ENCODE measurements around the gene COL6A3. TPM values are rescaled to one million over a fixed set of nuclear protein-coding genes. Genes with fewer than 3 reads are reported as not detected.

Gene COL6A3
- total RNA-seq, 1 experiment from 2014 or later = 0.86 TPM

- TF ChIP-seq EZH2 (IDR thresholded peaks at IDR 0.05; ENCODE audit: borderline replicate concordance, low read depth, low read length, poor library complexity, severe bottlenecking) (no peak), CTCF (conservative IDR thresholded peaks at IDR 0.05; ENCODE audit: low read depth, low read length) (no peak)
- Histone ChIP-seq H3K27ac (ENCODE audit: low read depth, low read length, poor library complexity, severe bottlenecking) (no peak overlapping the region), H3K4me1 (ENCODE audit: insufficient read depth, low read length, poor library complexity, severe bottlenecking) (peaks cover 35% of the 10 kb centered on the region), H3K36me3 (ENCODE audit: insufficient read depth, low read length, poor library complexity, severe bottlenecking) (no peaks in the 10 kb centered on the region), H3K4me3 (ENCODE audit: low read depth, low read length, poor library complexity, severe bottlenecking) (no peak overlapping the region), H3K9me3 (ENCODE audit: low read depth, low read length, poor library complexity, severe bottlenecking) (no peaks in the 10 kb centered on the region), H3K27me3 (replicated peaks; ENCODE audit: insufficient read depth, low read depth, low read length, poor library complexity) (peaks cover 50% of the 10 kb centered on the region)
- POLR2A ChIA-PET (ENCODE audit: low non-redundant PET) = no interaction called here
- intact Hi-C loops (cut with micrococcal nuclease; ENCODE audit: unreplicated experiment) = loop anchor here (5.0 kb wide), 1 partner anchor 64 kb away; no protein-coding TSS in a partner anchor
- DNase-seq (ENCODE audit: low spot score) = no peak
- CTCF ChIA-PET = no interaction called here
- BruUV-seq (replicated peaks) = no TSS peak
Observed at GRCh38 chr2:237280939-237281338, 133.0 kb downstream of the COL6A3 start.

DNA sequence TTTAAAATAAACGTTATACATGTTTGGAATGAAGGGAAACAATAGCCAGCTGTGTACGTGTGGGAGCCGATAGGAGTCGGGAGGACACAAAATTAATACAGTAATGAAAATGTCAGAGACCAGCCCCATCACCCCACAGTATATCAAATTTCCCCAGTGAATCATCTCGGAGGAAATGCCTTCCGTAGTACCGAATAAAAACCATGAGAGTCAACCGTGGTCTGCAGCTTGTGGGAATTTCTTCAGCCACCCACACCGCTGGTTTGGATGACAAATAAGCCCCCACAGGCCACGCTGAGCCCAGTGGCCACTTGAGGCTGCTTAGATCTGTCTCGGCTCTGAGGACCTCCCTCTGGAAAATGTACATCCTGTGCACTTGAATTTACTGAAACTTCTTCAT, 133.7 kb downstream of the COL6A3 start:
- H3K4me3 ChIP-seq (ENCODE audit: low read depth, low read length, poor library complexity, severe bottlenecking) = no peak overlapping the region
- ChIA-PET POLR2A (ENCODE audit: low non-redundant PET) (no interaction called here), CTCF (no interaction called here)
- H3K36me3 ChIP-seq (ENCODE audit: insufficient read depth, low read length, poor library complexity, severe bottlenecking) = no peaks in the 10 kb centered on the region
- intact Hi-C loops (cut with micrococcal nuclease; ENCODE audit: unreplicated experiment) = loop anchor here (5.0 kb wide), 1 partner anchor 63 kb away; no protein-coding TSS in a partner anchor
- H3K27me3 ChIP-seq (replicated peaks; ENCODE audit: insufficient read depth, low read depth, low read length, poor library complexity) = peaks cover 51% of the 10 kb centered on the region
- H3K27ac ChIP-seq (ENCODE audit: low read depth, low read length, poor library complexity, severe bottlenecking) = no peak overlapping the region
- no peaks in the 10 kb centered on the region for H3K9me3 ChIP-seq (ENCODE audit: low read depth, low read length, poor library complexity, severe bottlenecking)
- no peak for TF ChIP-seq CTCF (conservative IDR thresholded peaks at IDR 0.05; ENCODE audit: low read depth, low read length)
- TF ChIP-seq EZH2 (IDR thresholded peaks at IDR 0.05; ENCODE audit: borderline replicate concordance, low read depth, low read length, poor library complexity, severe bottlenecking) = no peak
- no TSS peak for BruUV-seq (replicated peaks)
- H3K4me1 ChIP-seq (ENCODE audit: insufficient read depth, low read length, poor library complexity, severe bottlenecking) = peaks cover 35% of the 10 kb centered on the region
- DNase-seq (ENCODE audit: low spot score) = peak; percentile 69

GRCh38 chr2:237279012-237279768, 134.8 kb downstream of the COL6A3 start:
- intact Hi-C loops (cut with micrococcal nuclease; ENCODE audit: unreplicated experiment) = no loop called here
- Histone ChIP-seq H3K36me3 (ENCODE audit: insufficient read depth, low read length, poor library complexity, severe bottlenecking) (no peaks in the 10 kb centered on the region), H3K27me3 (replicated peaks; ENCODE audit: insufficient read depth, low read depth, low read length, poor library complexity) (peaks cover 42% of the 10 kb centered on the region), H3K4me3 (ENCODE audit: low read depth, low read length, poor library complexity, severe bottlenecking) (no peak overlapping the region), H3K4me1 (ENCODE audit: insufficient read depth, low read length, poor library complexity, severe bottlenecking) (peaks cover 35% of the 10 kb centered on the region), H3K9me3 (ENCODE audit: low read depth, low read length, poor library complexity, severe bottlenecking) (no peaks in the 10 kb centered on the region), H3K27ac (ENCODE audit: low read depth, low read length, poor library complexity, severe bottlenecking) (no peak overlapping the region)
- ChIA-PET POLR2A (ENCODE audit: low non-redundant PET) (interaction anchor here (0.6 kb wide), 1 partner anchor 13 kb away, joined by 17 read pairs; no protein-coding TSS in a partner anchor), CTCF (no interaction called here)
- no peak for DNase-seq (ENCODE audit: low spot score)
- no peak for TF ChIP-seq CTCF (conservative IDR thresholded peaks at IDR 0.05; ENCODE audit: low read depth, low read length)
- no peak for TF ChIP-seq EZH2 (IDR thresholded peaks at IDR 0.05; ENCODE audit: borderline replicate concordance, low read depth, low read length, poor library complexity, severe bottlenecking)
- BruUV-seq (replicated peaks) = no TSS peak

Data from A673 (cell line).